ENCODE results near the gene ERMAP. TPM values are rescaled to one million over a fixed set of nuclear protein-coding genes. Genes with fewer than 3 reads are reported as not detected.

ERMAP gene
- total RNA-seq, 2 donors from 2014 or later = 9.0 to 13.3 TPM

DNA sequence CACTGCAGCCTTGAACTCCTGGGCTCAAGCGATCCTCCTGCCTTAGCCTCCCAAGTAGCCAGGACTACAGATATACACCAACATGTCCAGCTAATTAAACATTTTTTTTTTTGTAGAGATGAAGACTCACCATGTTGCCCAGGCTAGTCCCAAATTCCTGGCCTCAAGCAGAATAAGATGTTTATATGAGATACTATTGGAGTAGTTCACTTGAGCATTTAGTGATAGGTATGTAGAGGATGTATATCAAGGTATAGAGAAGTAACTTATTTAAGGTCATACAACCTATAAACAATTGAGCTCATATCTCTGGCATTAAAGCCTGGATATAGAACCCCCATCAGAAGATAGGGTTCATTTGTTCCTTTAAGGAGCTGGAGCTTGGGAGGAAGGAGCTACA lies 36.7 kb upstream of the ERMAP start:
- Histone ChIP-seq H3K27ac (no peak overlapping the region), H3K27me3 (no peaks in the 10 kb centered on the region), H3K4me3 (no peak overlapping the region), H3K4me1 (no peaks in the 10 kb centered on the region), H3K9ac (ENCODE audit: low read depth in 2 of 2, low read length in 2 of 2) (no peak overlapping the region), H3K9me3 (no peaks in the 10 kb centered on the region), H3K36me3 (peaks cover 3% of the 10 kb centered on the region)
- intact Hi-C loops (cut with DNase I) = no loop called here
- DNase-seq = no peak
- TF ChIP-seq CTCF (IDR thresholded peaks at IDR 0.05) = no peak

DNA sequence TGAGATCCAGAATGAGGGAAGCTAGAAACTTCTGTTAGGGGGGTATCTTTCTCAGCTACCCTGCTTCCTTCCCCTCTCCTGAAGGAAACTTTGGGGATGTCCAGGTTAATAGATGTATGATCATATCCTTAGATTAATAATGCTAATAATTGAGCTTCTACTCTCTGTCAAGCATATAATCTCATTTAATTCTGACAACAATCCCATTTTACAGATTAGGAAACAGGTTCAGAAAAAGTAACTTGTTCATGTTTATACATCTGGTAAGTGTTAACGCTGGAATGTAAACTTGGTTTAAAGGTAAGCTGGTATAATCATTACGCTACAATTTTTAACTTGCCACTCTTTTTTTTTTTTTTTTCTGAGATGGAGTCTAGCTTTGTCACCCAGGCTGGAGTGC lies 33.8 kb upstream of the ERMAP start:
- Histone ChIP-seq H3K9me3 (no peaks in the 10 kb centered on the region), H3K4me3 (no peak overlapping the region), H3K4me1 (no peaks in the 10 kb centered on the region), H3K36me3 (no peaks in the 10 kb centered on the region), H3K27ac (no peak overlapping the region), H3K9ac (ENCODE audit: low read depth in 2 of 2, low read length in 2 of 2) (no peak overlapping the region), H3K27me3 (no peaks in the 10 kb centered on the region)
- intact Hi-C loops (cut with DNase I) = no loop called here
- DNase-seq = no peak
- no peak for TF ChIP-seq CTCF (IDR thresholded peaks at IDR 0.05)

- no peak overlapping the region for H3K27ac ChIP-seq
- no peaks in the 10 kb centered on the region for H3K4me1 ChIP-seq
- TF ChIP-seq CTCF (IDR thresholded peaks at IDR 0.05) = no peak
- H3K9ac ChIP-seq (ENCODE audit: low read depth in 2 of 2, low read length in 2 of 2) = no peak overlapping the region
- H3K27me3 ChIP-seq = no peaks in the 10 kb centered on the region
- H3K9me3 ChIP-seq = no peaks in the 10 kb centered on the region
- no peak overlapping the region for H3K4me3 ChIP-seq
- DNase-seq = no peak
- intact Hi-C loops (cut with DNase I) = no loop called here
- H3K36me3 ChIP-seq = no peaks in the 10 kb centered on the region
Observed at GRCh38 chr1:42784547-42784945, 32.4 kb upstream of the ERMAP start.

DNA sequence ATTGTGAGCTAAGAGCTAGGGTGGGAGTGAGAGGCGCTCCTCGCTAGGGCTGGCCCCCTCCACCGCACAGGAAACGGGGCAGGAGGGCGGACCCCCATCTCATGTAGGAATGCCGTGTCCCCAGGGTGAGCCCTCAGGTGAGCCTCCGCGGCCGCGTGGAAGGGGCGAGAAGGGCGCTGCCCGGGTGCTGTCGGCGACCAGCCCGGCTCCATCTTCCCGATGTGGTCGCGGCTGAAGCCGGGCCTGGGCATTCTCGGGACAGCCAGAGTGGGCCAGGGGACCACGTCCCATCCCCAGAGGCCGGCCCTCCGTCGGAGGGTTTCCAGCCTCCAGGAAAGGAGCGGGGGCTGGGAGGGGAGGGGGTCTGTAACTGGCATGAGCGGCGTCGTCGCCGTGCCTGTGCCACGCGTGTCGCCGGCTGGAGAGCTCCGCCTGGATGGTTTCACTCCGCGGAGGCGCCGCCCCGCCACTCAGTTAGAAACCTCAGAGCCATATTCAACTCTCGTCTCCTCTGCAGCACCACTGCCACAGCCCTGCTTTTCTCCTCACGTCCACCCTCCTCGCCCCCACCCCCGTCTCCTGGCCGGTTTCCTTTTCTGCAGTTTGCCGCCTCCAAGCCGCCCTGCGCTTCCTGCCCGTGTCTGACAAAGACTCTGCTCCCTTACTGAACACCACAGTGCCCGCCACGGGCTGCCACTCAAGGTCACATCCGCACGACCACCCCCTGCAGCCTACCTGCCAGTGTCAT lies 31.8 kb upstream of the ERMAP start, which contains the start of gene TMEM269:
TSS of gene TMEM269 (plus strand) at position 46 of the 748 bp plus-strand sequence. CDS start 4,903 bp downstream, outside the sequence.
- no peak for DNase-seq
- no peak for TF ChIP-seq CTCF (IDR thresholded peaks at IDR 0.05)
- intact Hi-C loops (cut with DNase I) = no loop called here
- H3K9me3 ChIP-seq = no peaks in the 10 kb centered on the region
- no peaks in the 10 kb centered on the region for H3K4me1 ChIP-seq
- peak within 1 kb of the TSS; percentile 29 to 52 for H3K9ac ChIP-seq (ENCODE audit: low read depth in 2 of 2, low read length in 2 of 2)
- H3K36me3 ChIP-seq = no peaks in the 10 kb centered on the region
- H3K27ac ChIP-seq = no peak within 1 kb of the TSS
- H3K4me3 ChIP-seq = peak within 1 kb of the TSS; percentile 26
- H3K27me3 ChIP-seq = no peaks in the 10 kb centered on the region

- H3K4me3 ChIP-seq = no peak overlapping the region
- no peaks in the 10 kb centered on the region for H3K4me1 ChIP-seq
- H3K36me3 ChIP-seq = no peaks in the 10 kb centered on the region
- no peak for TF ChIP-seq CTCF (IDR thresholded peaks at IDR 0.05)
- H3K27me3 ChIP-seq = no peaks in the 10 kb centered on the region
- no peak overlapping the region for H3K27ac ChIP-seq
- DNase-seq = no peak
- intact Hi-C loops (cut with DNase I) = no loop called here
- no peak overlapping the region for H3K9ac ChIP-seq (ENCODE audit: low read depth in 2 of 2, low read length in 2 of 2)
- H3K9me3 ChIP-seq = no peaks in the 10 kb centered on the region
Observed at GRCh38 chr1:42786097-42786496, 30.8 kb upstream of the ERMAP start.

Data from colonic mucosa (tissue), 4 donors.